HepG2 (cell line): ENCODE data around the gene G6PC3. TPM values are rescaled to one million over a fixed set of nuclear protein-coding genes. Genes with fewer than 3 reads are reported as not detected.

Source experiments
- ATAC-seq: fragments of 200-7000 bp; cut with Tn5 transposase; 3 replicates; pipeline ENCODE4 v1.9.1; 2020; ENCODE audit warnings: mild to moderate bottlenecking, moderate library complexity
- BruUV-seq: library from RNA; stranded (reverse); fragments of 400-500 nt; replicated peaks from 2 replicates; lab custom pipeline; 2021; lab: Mats Ljungman, UMichigan
- CTCF ChIA-PET: fragments of 300-600 bp; formaldehyde crosslinking; extraction: SDS; loops from one replicate; lab custom pipeline; 2021; ENCODE audit warnings: low total read pairs, inconsistent platforms, low intra/inter-chr PET ratio; lab: Yijun Ruan, JAX
- POLR2A ChIA-PET: fragments of 350-600 bp; sonication (Branson Sonifier 250); formaldehyde crosslinking; loops from one replicate; lab custom pipeline; 2020; ENCODE audit warnings: antibody characterized with exemption, inconsistent platforms; lab: Yijun Ruan, JAX
- DNase-seq: peaks from one replicate; pipeline ENCODE4 v3.0.0-alpha.2; 2015; ENCODE audit warnings: low spot score
- FAIRE-seq: peaks from 3 replicates; lab custom pipeline; 2011; peaks lifted over from hg19 to GRCh38; lab: Jason Lieb, UNC
- H2AFZ ChIP-seq: one replicate; pipeline ENCODE4 v1.6.1; 2011; ENCODE audit warnings: low read length, inconsistent platforms
- H3K27ac ChIP-seq: fragments of 300-600 bp; 3 replicates; pipeline ENCODE4 v1.8.0; 2011; ENCODE audit warnings: mixed run types, mild to moderate bottlenecking, mixed read lengths, low read length, inconsistent platforms; ENCODE audit not compliant: insufficient read depth; ENCODE audit errors: extremely low read length
- H3K27me3 ChIP-seq, 2 experiments: fragments of 200-600 bp in 1 of 2; 2 replicates in 1 of 2; 3 replicates in 1 of 2; pipeline versions ENCODE4 v1.6.0 to v1.8.0; 2011; ENCODE audit warnings: low read length in 2 of 2, mild to moderate bottlenecking in 2 of 2, moderate library complexity in 2 of 2, inconsistent platforms in 1 of 2; ENCODE audit not compliant: insufficient read depth in 2 of 2, control insufficient read depth in 1 of 2
- H3K36me3 ChIP-seq, 2 experiments: fragments of 200-600 bp in 1 of 2; replicated peaks in 1 of 2; 2 replicates in 1 of 2; 3 replicates in 1 of 2; pipeline versions ENCODE4 v1.5.1 to v1.8.0; 2011; ENCODE audit warnings: low read length in 2 of 2, inconsistent platforms in 1 of 2; ENCODE audit not compliant: insufficient read depth in 2 of 2, control insufficient read depth in 1 of 2
- H3K4me1 ChIP-seq: 2 replicates; pipeline ENCODE4 v1.5.1; 2012; ENCODE audit warnings: low read length, inconsistent platforms; ENCODE audit not compliant: insufficient read depth
- H3K4me2 ChIP-seq: 2 replicates; pipeline ENCODE4 v1.6.0; 2011; ENCODE audit warnings: low read depth, low read length, inconsistent platforms
- H3K4me3 ChIP-seq, 3 experiments: fragments of 200-600 bp in 1 of 3; sonication (generic), shearing (Covaris generic) in 1 of 3; replicated peaks in 1 of 3; 2 replicates each; pipeline ENCODE4 v1.5.1; 2011 to 2016; ENCODE audit warnings: low read length in 3 of 3, inconsistent platforms in 2 of 3, low read depth in 2 of 3, mild to moderate bottlenecking in 2 of 3, control low read depth in 1 of 3, mixed read lengths in 1 of 3; ENCODE audit not compliant: insufficient read depth in 1 of 3
- H3K79me2 ChIP-seq: one replicate; pipeline ENCODE4 v1.6.1; 2011; ENCODE audit warnings: low read length, inconsistent platforms; ENCODE audit not compliant: insufficient read depth
- H3K9ac ChIP-seq: 2 replicates; pipeline ENCODE4 v1.6.0; 2011; ENCODE audit warnings: mild to moderate bottlenecking, low read depth, low read length, inconsistent platforms; ENCODE audit not compliant: insufficient read depth
- H3K9me3 ChIP-seq: 2 replicates; pipeline ENCODE4 v1.5.1; 2012; ENCODE audit warnings: mild to moderate bottlenecking, low read length
- H4K20me1 ChIP-seq: 2 replicates; pipeline ENCODE4 v1.6.0; 2011; ENCODE audit warnings: inconsistent platforms, mild to moderate bottlenecking, low read length, moderate library complexity; ENCODE audit not compliant: insufficient read depth
- CAMTA2 ChIP-seq: sonication (generic); formaldehyde crosslinking; IDR thresholded peaks from 2 replicates; pipeline ENCODE4 v1.4.0; 2020; ENCODE audit warnings: mild to moderate bottlenecking, missing genetic modification reagents, borderline replicate concordance
- HMG20A ChIP-seq: IDR thresholded peaks from 2 replicates; pipeline ENCODE4 v1.6.1; 2016; ENCODE audit warnings: borderline replicate concordance
- HNF4A ChIP-seq: sonication (generic); formaldehyde crosslinking; IDR thresholded peaks from 2 replicates; pipeline ENCODE4 v1.4.0; 2020; ENCODE audit warnings: missing genetic modification reagents
- KDM5B ChIP-seq: sonication (generic); formaldehyde crosslinking; IDR thresholded peaks from 2 replicates; pipeline ENCODE4 v1.4.0; 2020; ENCODE audit warnings: missing genetic modification reagents, mild to moderate bottlenecking, borderline replicate concordance
- PCBP1 ChIP-seq: fragments of 200-400 bp; formaldehyde crosslinking; IDR thresholded peaks from 2 replicates; pipeline ENCODE4 v1.6.1; 2017; ENCODE audit warnings: mild to moderate bottlenecking, low read depth, low read length, borderline replicate concordance
- ZNF121 ChIP-seq: sonication (generic); formaldehyde crosslinking; IDR thresholded peaks from 2 replicates; pipeline ENCODE4 v1.5.0; 2020; ENCODE audit warnings: mild to moderate bottlenecking, missing genetic modification reagents
- ZNF629 ChIP-seq: sonication (generic); formaldehyde crosslinking; conservative IDR thresholded peaks from 2 replicates; pipeline ENCODE4 v1.5.0; 2020; ENCODE audit warnings: missing genetic modification reagents
- ZNF672 ChIP-seq: sonication (generic); formaldehyde crosslinking; IDR thresholded peaks from 2 replicates; pipeline ENCODE4 v1.8.1; 2022; ENCODE audit warnings: missing genetic modification reagents
- whole genome bisulfite sequencing: methylation state at CpG from one replicate; pipeline ENCODE4 v1.1.6; 2017; ENCODE audit warnings: low lambda C conversion rate; 5-methylcytosine and 5-hydroxymethylcytosine counted together
- in situ Hi-C: cut with HindIII; loops from 2 replicates; pipeline ENCODE4 v1.10.0; 2017; ENCODE audit warnings: low pct_unique_long_range_greater_than_20kb; ENCODE audit not compliant: extremely low pct_ligation_motif_present
- intact Hi-C: fragments of 100-400 bp; cut with micrococcal nuclease; formaldehyde crosslinking; loops from one replicate; pipeline ENCODE4 v1.10.0; 2022; ENCODE audit not compliant: unreplicated experiment
- polyA plus RNA-seq, 8 experiments: library from polyadenylated mRNA; depleted of rRNA in 3 of 8; stranded (reverse) in 7 of 8; unstranded in 1 of 8; fragments of >200 nt; fragmentation: Illumina TruSeq in 4 of 8; extraction: Trizol in 4 of 8; gene quantifications; 2 replicates each; pipeline versions ENCODE4 v1.2.1 to v1.2.3, GENCODE V29; 2011 to 2016; ENCODE audit warnings: low read depth in 4 of 8, missing spikeins in 1 of 8, mixed read lengths in 1 of 8; ENCODE audit not compliant: insufficient read depth in 1 of 8
- total RNA-seq, 5 experiments: library from RNA; depleted of rRNA; stranded (reverse); fragments of >200 nt; fragmentation: Illumina TruSeq; extraction: Trizol; gene quantifications; 2 replicates each; pipeline ENCODE4 v1.2.3, GENCODE V29; 2016; ENCODE audit warnings: low read depth in 1 of 5
- TF ChIP-seq, protein P1 (sequence below): sonication (generic); formaldehyde crosslinking; IDR thresholded peaks from 2 replicates; pipeline ENCODE4 v1.4.0; 2020; ENCODE audit warnings: mild to moderate bottlenecking, missing genetic modification reagents
- TF ChIP-seq, protein P2 (sequence below): IDR thresholded peaks from 2 replicates; pipeline ENCODE4 v1.6.1; 2016; ENCODE audit warnings: missing genetic modification reagents, missing compliant biosample characterization
- TF ChIP-seq, protein P3 (sequence below): sonication (generic); formaldehyde crosslinking; IDR thresholded peaks from 2 replicates; pipeline ENCODE4 v1.4.0; 2020; ENCODE audit warnings: mild to moderate bottlenecking, missing genetic modification reagents, borderline replicate concordance

Gene G6PC3
- total and polyA plus RNA-seq, 2 of the 13 experiments (the other 11 are each of a cell fraction or from before 2014, with no cell fraction given), result 38.5 to 75.8 TPM

DNA sequence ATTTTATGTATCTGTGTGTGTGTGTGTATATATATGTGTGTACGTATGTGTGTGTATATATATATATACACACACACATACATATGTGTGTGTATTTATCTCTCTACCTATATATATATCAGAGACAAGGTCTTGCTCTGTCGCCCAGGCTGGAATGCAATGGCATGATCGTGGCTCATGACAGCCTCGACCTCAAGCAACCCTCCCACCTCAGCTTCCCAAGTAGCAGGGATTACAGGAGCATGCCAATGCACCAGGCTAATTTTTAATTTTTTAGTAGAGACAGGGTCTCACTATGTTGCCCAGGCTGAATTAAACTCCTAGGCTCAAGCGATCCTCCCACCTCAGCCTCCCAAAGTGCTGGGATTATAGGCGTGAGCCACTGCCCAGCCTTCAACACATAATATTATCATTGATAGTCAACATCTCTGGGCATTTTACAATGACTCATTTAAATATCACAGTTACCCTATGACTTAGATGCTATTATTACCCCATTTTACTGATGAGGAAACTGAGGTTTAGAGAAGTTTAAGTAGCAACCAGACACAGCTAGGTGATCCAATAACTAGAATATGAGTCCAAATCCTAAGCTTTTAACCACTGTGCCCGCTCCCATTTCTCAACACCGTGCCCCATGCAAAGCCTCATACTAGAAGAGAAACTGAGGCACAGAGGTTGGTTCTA lies 24.3 kb downstream of the G6PC3 start (continued):
- TF ChIP-seq, protein P1, sequence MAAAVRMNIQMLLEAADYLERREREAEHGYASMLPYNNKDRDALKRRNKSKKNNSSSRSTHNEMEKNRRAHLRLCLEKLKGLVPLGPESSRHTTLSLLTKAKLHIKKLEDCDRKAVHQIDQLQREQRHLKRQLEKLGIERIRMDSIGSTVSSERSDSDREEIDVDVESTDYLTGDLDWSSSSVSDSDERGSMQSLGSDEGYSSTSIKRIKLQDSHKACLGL (CRISPR knock-in tag), result no peak
- TF ChIP-seq ZNF672 (CRISPR knock-in tag), result no peak
- TF ChIP-seq ZNF121 (CRISPR knock-in tag), result 0 out of 2 replicates have a peak, but pooled peaks have one; percentile 38

DNA sequence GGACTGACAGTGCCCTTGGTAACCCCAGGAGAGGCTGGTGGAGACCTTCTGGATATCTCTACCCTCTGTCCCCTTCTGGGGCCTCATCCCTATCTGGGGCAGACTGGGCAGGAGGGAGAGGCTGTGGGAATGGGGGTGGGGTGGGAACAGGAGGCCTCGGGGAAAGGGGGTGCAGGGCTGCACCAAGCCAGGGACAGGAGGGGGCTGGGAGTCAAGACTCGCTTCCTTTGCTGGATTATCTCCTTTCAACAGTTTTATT lies 24.8 kb downstream of the G6PC3 start:
- WGBS, result 52% methylated on average over 2 of the region's 2 CpGs
- ChIA-PET POLR2A (interaction anchor here (0.7 to 3.1 kb wide), 7 partner anchors 8 to 91 kb away, joined by 4 to 23 read pairs (median 9); partner anchors contain the start of genes G6PC3, HDAC5, LSM12 and TMUB2), CTCF (interaction anchor here (1.0 to 2.4 kb wide), 3 partner anchors 11 to 20 kb away, joined by 3 to 17 read pairs (median 3); no protein-coding TSS in a partner anchor)
- H3K9me3 ChIP-seq, result no peaks in the 10 kb centered on the region
- in situ Hi-C loops, result no loop called here
- DNase-seq (no peak), ATAC-seq (no peak; the same call in 2 of the 3 replicates), FAIRE-seq (no peak)
- H3K27ac ChIP-seq, result peak overlapping the region; percentile 94
- peaks cover 7% of the 10 kb centered on the region; the same call in 1 of the 2 replicates for H4K20me1 ChIP-seq
- no peak overlapping the region for H2AFZ ChIP-seq
- peak overlapping the region; percentile 87 for H3K4me2 ChIP-seq
- H3K4me3 ChIP-seq, result no peak overlapping the region; a peak in 1 of 6 replicates
- TF ChIP-seq HMG20A (CRISPR knock-in tag) (no peak), PCBP1 (0 out of 2 replicates have a peak, but pooled peaks have one; percentile 47), CAMTA2 (CRISPR knock-in tag) (0 out of 2 replicates have a peak, but pooled peaks have one; percentile 38), ZNF629 (CRISPR knock-in tag) (no peak), ZNF672 (CRISPR knock-in tag) (no peak), HNF4A (CRISPR knock-in tag) (no peak), KDM5B (CRISPR knock-in tag) (0 out of 2 replicates have a peak, but pooled peaks have one; percentile 6)
- TF ChIP-seq, protein P2, sequence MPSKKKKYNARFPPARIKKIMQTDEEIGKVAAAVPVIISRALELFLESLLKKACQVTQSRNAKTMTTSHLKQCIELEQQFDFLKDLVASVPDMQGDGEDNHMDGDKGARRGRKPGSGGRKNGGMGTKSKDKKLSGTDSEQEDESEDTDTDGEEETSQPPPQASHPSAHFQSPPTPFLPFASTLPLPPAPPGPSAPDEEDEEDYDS (CRISPR knock-in tag), result 0 out of 2 replicates have a peak, but pooled peaks have one; percentile 3
- TF ChIP-seq, protein P3, sequence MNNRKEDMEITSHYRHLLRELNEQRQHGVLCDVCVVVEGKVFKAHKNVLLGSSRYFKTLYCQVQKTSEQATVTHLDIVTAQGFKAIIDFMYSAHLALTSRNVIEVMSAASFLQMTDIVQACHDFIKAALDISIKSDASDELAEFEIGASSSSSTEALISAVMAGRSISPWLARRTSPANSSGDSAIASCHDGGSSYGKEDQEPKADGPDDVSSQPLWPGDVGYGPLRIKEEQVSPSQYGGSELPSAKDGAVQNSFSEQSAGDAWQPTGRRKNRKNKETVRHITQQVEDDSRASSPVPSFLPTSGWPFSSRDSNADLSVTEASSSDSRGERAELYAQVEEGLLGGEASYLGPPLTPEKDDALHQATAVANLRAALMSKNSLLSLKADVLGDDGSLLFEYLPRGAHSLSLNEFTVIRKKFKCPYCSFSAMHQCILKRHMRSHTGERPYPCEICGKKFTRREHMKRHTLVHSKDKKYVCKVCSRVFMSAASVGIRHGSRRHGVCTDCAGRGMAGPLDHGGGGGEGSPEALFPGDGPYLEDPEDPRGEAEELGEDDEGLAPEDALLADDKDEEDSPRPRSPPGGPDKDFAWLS (CRISPR knock-in tag), result 0 out of 2 replicates have a peak, but pooled peaks have one; percentile 50
- peaks cover 15 to 25% of the 10 kb centered on the region in 2 experiments for H3K36me3 ChIP-seq
- H3K9ac ChIP-seq, result peak overlapping the region; percentile 80
- no peaks in the 10 kb centered on the region for H3K27me3 ChIP-seq
- no TSS peak for BruUV-seq
- peaks cover 47% of the 10 kb centered on the region for H3K4me1 ChIP-seq
- H3K79me2 ChIP-seq, result peaks cover 13% of the 10 kb centered on the region
- intact Hi-C loops, result no loop called here
